IMR-90 (cell line): Measurements from ENCODE around the gene ZW10. TPM values are rescaled to one million over a fixed set of nuclear protein-coding genes. Genes with fewer than 3 reads are reported as not detected.

Source experiments
- ATAC-seq: fragments of 200-7000 bp; cut with Tn5 transposase; 2 replicates; pipeline ENCODE4 v1.9.1; 2020; ENCODE audit warnings: low read depth, mild to moderate bottlenecking, moderate library complexity
- BruUV-seq: library from RNA; stranded (reverse); fragments of 400-500 nt; replicated peaks from 2 replicates; lab custom pipeline; 2021; lab: Mats Ljungman, UMichigan
- CTCF ChIA-PET: fragments of 300-600 bp; formaldehyde crosslinking; extraction: SDS; loops from one replicate; lab custom pipeline; 2021; ENCODE audit warnings: antibody characterized with exemption; lab: Yijun Ruan, JAX
- POLR2A ChIA-PET: fragments of 300-600 bp; sonication (Branson Sonifier 250); formaldehyde crosslinking; loops from one replicate; lab custom pipeline; 2022; ENCODE audit warnings: antibody characterized with exemption; ENCODE audit not compliant: unreplicated experiment; lab: Charles Lee
- DNase-seq: peaks from one replicate; pipeline ENCODE4 v3.0.0; 2013
- H2AFZ ChIP-seq: replicated peaks from 2 replicates; pipeline ENCODE3; 2013; ENCODE audit warnings: low read length, mild to moderate bottlenecking; ENCODE audit not compliant: poor library complexity
- H2AK5ac ChIP-seq: 2 replicates; pipeline ENCODE4 v1.6.1; 2013; ENCODE audit warnings: low read depth, low read length, inconsistent platforms
- H2AK9ac ChIP-seq: replicated peaks from 2 replicates; pipeline ENCODE3; 2013; ENCODE audit warnings: mild to moderate bottlenecking, low read depth, low read length, moderate library complexity; ENCODE audit not compliant: poor library complexity
- H2BK120ac ChIP-seq: 2 replicates; pipeline ENCODE4 v1.6.1; 2013; ENCODE audit warnings: low read depth, low read length, inconsistent platforms
- H2BK15ac ChIP-seq: 3 replicates; pipeline ENCODE4 v1.6.1; 2013; ENCODE audit warnings: low read depth, low read length, inconsistent platforms
- H2BK20ac ChIP-seq: 2 replicates; pipeline ENCODE4 v1.6.1; 2013; ENCODE audit warnings: low read depth, mild to moderate bottlenecking, inconsistent platforms, low read length, moderate library complexity
- H2BK5ac ChIP-seq: 2 replicates; pipeline ENCODE4 v1.6.1; 2013; ENCODE audit warnings: mild to moderate bottlenecking, low read depth, low read length, inconsistent platforms; ENCODE audit not compliant: poor library complexity, severe bottlenecking
- H3K14ac ChIP-seq: replicated peaks from 2 replicates; pipeline ENCODE4 v1.6.1; 2013; ENCODE audit warnings: low read depth, low read length, inconsistent platforms
- H3K18ac ChIP-seq: 2 replicates; pipeline ENCODE4 v1.6.1; 2013; ENCODE audit warnings: low read depth, low read length, control low read depth
- H3K23ac ChIP-seq: 2 replicates; pipeline ENCODE4 v1.6.1; 2013; ENCODE audit warnings: low read depth, low read length, inconsistent platforms
- H3K27ac ChIP-seq: 2 replicates; pipeline ENCODE4 v1.5.1; 2013; ENCODE audit warnings: mild to moderate bottlenecking, control low read depth, low read length; ENCODE audit not compliant: insufficient read depth
- H3K27me3 ChIP-seq: 2 replicates; pipeline ENCODE4 v1.6.1; 2013; ENCODE audit warnings: low read length; ENCODE audit not compliant: control insufficient read depth, insufficient read depth
- H3K36me3 ChIP-seq: 2 replicates; pipeline ENCODE4 v1.6.1; 2013; ENCODE audit warnings: low read length, mixed read lengths; ENCODE audit not compliant: control insufficient read depth, insufficient read depth
- H3K4ac ChIP-seq: 2 replicates; pipeline ENCODE4 v1.6.1; 2013; ENCODE audit warnings: low read depth, low read length, inconsistent platforms
- H3K4me1 ChIP-seq: 2 replicates; pipeline ENCODE4 v1.6.1; 2013; ENCODE audit warnings: low read length, mixed read lengths; ENCODE audit not compliant: control insufficient read depth, insufficient read depth
- H3K4me2 ChIP-seq: 2 replicates; pipeline ENCODE4 v1.6.1; 2013; ENCODE audit warnings: low read depth, mild to moderate bottlenecking, control low read depth, low read length, moderate library complexity
- H3K4me3 ChIP-seq: 2 replicates; pipeline ENCODE4 v1.5.1; 2013; ENCODE audit warnings: low read depth, mild to moderate bottlenecking, control low read depth, low read length, moderate library complexity; ENCODE audit not compliant: insufficient read depth
- H3K56ac ChIP-seq: 2 replicates; pipeline ENCODE4 v1.6.1; 2013; ENCODE audit warnings: low read length, inconsistent platforms; ENCODE audit not compliant: insufficient read depth; ENCODE audit errors: extremely low read depth
- H3K79me1 ChIP-seq, 2 experiments: 2 replicates each; pipeline ENCODE4 v1.6.1; 2013; ENCODE audit warnings: low read length in 2 of 2, inconsistent platforms in 1 of 2, low read depth in 1 of 2
- H3K9ac ChIP-seq: 2 replicates; pipeline ENCODE4 v1.6.1; 2013; ENCODE audit warnings: low read depth, low read length, control low read depth
- H3K9me1 ChIP-seq: 2 replicates; pipeline ENCODE4 v1.6.1; 2013; ENCODE audit warnings: low read length, inconsistent platforms; ENCODE audit not compliant: insufficient read depth
- H3K9me3 ChIP-seq: 2 replicates; pipeline ENCODE4 v1.6.1; 2013; ENCODE audit warnings: low read length; ENCODE audit not compliant: control insufficient read depth, insufficient read depth
- H4K20me1 ChIP-seq: 2 replicates; pipeline ENCODE4 v1.6.1; 2013; ENCODE audit warnings: low read length, inconsistent platforms; ENCODE audit not compliant: insufficient read depth
- H4K5ac ChIP-seq: 2 replicates; pipeline ENCODE4 v1.6.1; 2013; ENCODE audit warnings: mild to moderate bottlenecking, low read depth, low read length, control low read depth
- H4K8ac ChIP-seq, 2 experiments: 2 replicates each; pipeline ENCODE4 v1.6.1; 2013; ENCODE audit warnings: low read depth in 2 of 2, low read length in 2 of 2, control low read depth in 1 of 2, inconsistent platforms in 1 of 2
- H4K91ac ChIP-seq: 2 replicates; pipeline ENCODE4 v1.6.1; 2013; ENCODE audit warnings: low read depth, low read length, inconsistent platforms; ENCODE audit not compliant: insufficient read depth
- BHLHE40 ChIP-seq: fragments of 150-350 bp; IDR thresholded peaks from 2 replicates; pipeline ENCODE4 v1.6.1; 2016; ENCODE audit warnings: mild to moderate bottlenecking, low read depth, low read length
- CEBPB ChIP-seq: IDR thresholded peaks from 2 replicates; pipeline ENCODE4 v1.6.1; 2012; ENCODE audit warnings: low read depth, low read length, improper control_type of control experiment
- FOS ChIP-seq: fragments of 150-350 bp; IDR thresholded peaks from 2 replicates; pipeline ENCODE4 v1.6.1; 2016; ENCODE audit warnings: low read depth, low read length
- MAFK ChIP-seq: IDR thresholded peaks from 2 replicates; pipeline ENCODE4 v1.6.1; 2012; ENCODE audit warnings: low read depth, low read length, improper control_type of control experiment
- MAZ ChIP-seq: IDR thresholded peaks from 2 replicates; pipeline ENCODE4 v1.6.1; 2012; ENCODE audit warnings: low read depth, mild to moderate bottlenecking, low read length, improper control_type of control experiment, moderate library complexity, borderline replicate concordance
- MXI1 ChIP-seq: IDR thresholded peaks from 2 replicates; pipeline ENCODE4 v1.6.1; 2012; ENCODE audit warnings: low read depth, mild to moderate bottlenecking, low read length, moderate library complexity, borderline replicate concordance
- NFE2L2 ChIP-seq: fragments of 150-350 bp; IDR thresholded peaks from 2 replicates; pipeline ENCODE4 v1.6.1; 2016; ENCODE audit warnings: low read depth, mild to moderate bottlenecking, low read length
- RAD21 ChIP-seq: IDR thresholded peaks from 2 replicates; pipeline ENCODE4 v1.6.1; 2012; ENCODE audit warnings: low read length, improper control_type of control experiment
- RCOR1 ChIP-seq: IDR thresholded peaks from 2 replicates; pipeline ENCODE4 v1.6.1; 2012; ENCODE audit warnings: mild to moderate bottlenecking, low read length, improper control_type of control experiment; ENCODE audit not compliant: insufficient replicate concordance
- RFX5 ChIP-seq: IDR thresholded peaks from 2 replicates; pipeline ENCODE4 v1.8.0; 2012; ENCODE audit warnings: low read depth, mild to moderate bottlenecking, low read length, moderate library complexity
- SMC3 ChIP-seq: fragments of 150-350 bp; IDR thresholded peaks from 2 replicates; pipeline ENCODE4 v1.6.1; 2016; ENCODE audit warnings: low read depth, mild to moderate bottlenecking, antibody characterized with exemption, low read length, moderate library complexity
- WGBS, 2 experiments: methylation state at CpG; one replicate each; pipeline versions ENCODE4 v1.1.5 to v1.1.7; 2013; ENCODE audit warnings: missing lambda C conversion rate in 2 of 2; ENCODE audit not compliant: insufficient read length in 1 of 2; ENCODE audit errors: extremely low coverage in 2 of 2; 5-methylcytosine and 5-hydroxymethylcytosine counted together
- dilution Hi-C: fragments of 300-500 bp; cut with HindIII; formaldehyde crosslinking; loops from one replicate; pipeline ENCODE4 v1.14.3; 2018; ENCODE audit warnings: low sequenced_read_pairs; ENCODE audit not compliant: unreplicated experiment
- in situ Hi-C: fragments of 300-500 bp; cut with MboI; formaldehyde crosslinking; loops from 3 replicates; pipeline ENCODE4 v1.14.3; 2019; ENCODE audit warnings: low sequenced_read_pairs, inconsistent platforms, mixed read lengths
- intact Hi-C: fragments of 100-400 bp; cut with micrococcal nuclease; formaldehyde crosslinking; loops from 2 replicates; pipeline ENCODE4 v1.10.0; 2022
- polyA plus RNA-seq, 3 experiments: library from polyadenylated mRNA; depleted of rRNA; stranded (reverse); fragments of >200 nt; gene quantifications; 2 replicates each; pipeline ENCODE4 v1.2.3, GENCODE V29; 2012; ENCODE audit warnings: low replicate concordance in 1 of 3
- total RNA-seq: library from RNA; depleted of rRNA; stranded (reverse); fragments of >200 nt; gene quantifications from 2 replicates; pipeline ENCODE4 v1.2.3, GENCODE V29; 2012
- TF ChIP-seq, protein P1 (sequence below): fragments of 150-350 bp; IDR thresholded peaks from 2 replicates; pipeline ENCODE4 v1.6.1; 2016; ENCODE audit warnings: low read depth, mild to moderate bottlenecking, low read length, moderate library complexity, borderline replicate concordance
- TF ChIP-seq, protein P2 (sequence below): conservative IDR thresholded peaks from 2 replicates; pipeline ENCODE4 v1.5.1; 2012; ENCODE audit warnings: mild to moderate bottlenecking, low read depth, low read length, improper control_type of control experiment

The ZW10 gene
- total and polyA plus RNA-seq, 2 of the 4 experiments (the other 2 are of a cell fraction), result 10.3 to 30.6 TPM

DNA sequence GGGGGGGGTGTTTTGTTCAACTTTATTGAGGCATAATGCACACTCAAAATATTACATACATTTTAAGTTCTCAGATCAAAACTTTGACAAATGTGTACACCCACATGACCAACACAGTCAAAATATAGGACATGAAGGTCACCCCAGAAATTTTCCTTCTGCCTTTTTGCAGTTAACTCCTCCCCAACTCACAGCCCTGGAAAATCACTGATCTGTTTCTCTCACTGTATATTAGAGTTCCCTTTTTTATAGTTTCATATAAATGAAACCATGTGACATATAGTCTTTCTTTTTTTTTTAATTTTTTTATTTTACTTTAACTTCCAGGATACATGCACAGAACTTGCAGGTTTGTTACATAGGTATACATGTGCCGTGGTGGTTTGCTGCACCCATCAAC lies 72.0 kb downstream of the ZW10 start:
- dilution Hi-C loops (no loop called here), in situ Hi-C loops (no loop called here), intact Hi-C loops (no loop called here)
- ChIA-PET POLR2A (no interaction called here), CTCF (no interaction called here)
- Histone ChIP-seq H4K91ac (no peak overlapping the region), H3K9me3 (no peaks in the 10 kb centered on the region), H3K27me3 (no peaks in the 10 kb centered on the region; the same call in 1 of the 2 replicates), H4K5ac (no peak overlapping the region), H3K56ac (no peak overlapping the region), H4K8ac (no peak overlapping the region), H2BK15ac (no peak overlapping the region), H2BK20ac (no peak overlapping the region), H3K27ac (no peak overlapping the region), H2BK5ac (no peak overlapping the region), H3K4ac (no peak overlapping the region), H3K4me3 (no peak overlapping the region), H3K79me1 (no peaks in the 10 kb centered on the region), H3K18ac (no peak overlapping the region), H3K23ac (no peak overlapping the region), H3K14ac (no peak overlapping the region), H3K4me1 (no peaks in the 10 kb centered on the region; the same call in 1 of the 2 replicates), H3K36me3 (no peaks in the 10 kb centered on the region), H2AFZ (no peak overlapping the region), H3K9ac (no peak overlapping the region), H3K4me2 (no peak overlapping the region), H3K9me1 (no peaks in the 10 kb centered on the region), H2BK120ac (no peak overlapping the region), H2AK5ac (no peak overlapping the region), H2AK9ac (no peak overlapping the region), H4K20me1 (no peaks in the 10 kb centered on the region)
- BruUV-seq, result no TSS peak
- TF ChIP-seq, protein P1, sequence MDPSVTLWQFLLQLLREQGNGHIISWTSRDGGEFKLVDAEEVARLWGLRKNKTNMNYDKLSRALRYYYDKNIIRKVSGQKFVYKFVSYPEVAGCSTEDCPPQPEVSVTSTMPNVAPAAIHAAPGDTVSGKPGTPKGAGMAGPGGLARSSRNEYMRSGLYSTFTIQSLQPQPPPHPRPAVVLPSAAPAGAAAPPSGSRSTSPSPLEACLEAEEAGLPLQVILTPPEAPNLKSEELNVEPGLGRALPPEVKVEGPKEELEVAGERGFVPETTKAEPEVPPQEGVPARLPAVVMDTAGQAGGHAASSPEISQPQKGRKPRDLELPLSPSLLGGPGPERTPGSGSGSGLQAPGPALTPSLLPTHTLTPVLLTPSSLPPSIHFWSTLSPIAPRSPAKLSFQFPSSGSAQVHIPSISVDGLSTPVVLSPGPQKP, result no peak
- TF ChIP-seq SMC3, result no peak
- TF ChIP-seq MXI1, result no peak
- TF ChIP-seq, protein P2, sequence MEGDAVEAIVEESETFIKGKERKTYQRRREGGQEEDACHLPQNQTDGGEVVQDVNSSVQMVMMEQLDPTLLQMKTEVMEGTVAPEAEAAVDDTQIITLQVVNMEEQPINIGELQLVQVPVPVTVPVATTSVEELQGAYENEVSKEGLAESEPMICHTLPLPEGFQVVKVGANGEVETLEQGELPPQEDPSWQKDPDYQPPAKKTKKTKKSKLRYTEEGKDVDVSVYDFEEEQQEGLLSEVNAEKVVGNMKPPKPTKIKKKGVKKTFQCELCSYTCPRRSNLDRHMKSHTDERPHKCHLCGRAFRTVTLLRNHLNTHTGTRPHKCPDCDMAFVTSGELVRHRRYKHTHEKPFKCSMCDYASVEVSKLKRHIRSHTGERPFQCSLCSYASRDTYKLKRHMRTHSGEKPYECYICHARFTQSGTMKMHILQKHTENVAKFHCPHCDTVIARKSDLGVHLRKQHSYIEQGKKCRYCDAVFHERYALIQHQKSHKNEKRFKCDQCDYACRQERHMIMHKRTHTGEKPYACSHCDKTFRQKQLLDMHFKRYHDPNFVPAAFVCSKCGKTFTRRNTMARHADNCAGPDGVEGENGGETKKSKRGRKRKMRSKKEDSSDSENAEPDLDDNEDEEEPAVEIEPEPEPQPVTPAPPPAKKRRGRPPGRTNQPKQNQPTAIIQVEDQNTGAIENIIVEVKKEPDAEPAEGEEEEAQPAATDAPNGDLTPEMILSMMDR, result no peak
- no peak for TF ChIP-seq FOS
- TF ChIP-seq BHLHE40, result no peak
- TF ChIP-seq MAFK, result no peak
- TF ChIP-seq RFX5, result no peak
- no peak for TF ChIP-seq MAZ
- TF ChIP-seq RAD21, result no peak
- no peak for TF ChIP-seq NFE2L2
- no peak for TF ChIP-seq RCOR1
- no peak for TF ChIP-seq CEBPB
- ATAC-seq (no peak), DNase-seq (no peak)
- no CpG with 5 or more reads among the region's 1 CpG for WGBS, 2 experiments
